NCI-H82 treated with DMSO at 0.1 percent for 48 hours (cell line): Measurements from ENCODE around the gene MINK1.

Experiments
- DNase-seq: peaks from one replicate; lab custom pipeline; 2025; ENCODE audit not compliant: unreplicated experiment; lab: John Stamatoyannopoulos, UW

The MINK1 gene

DNA sequence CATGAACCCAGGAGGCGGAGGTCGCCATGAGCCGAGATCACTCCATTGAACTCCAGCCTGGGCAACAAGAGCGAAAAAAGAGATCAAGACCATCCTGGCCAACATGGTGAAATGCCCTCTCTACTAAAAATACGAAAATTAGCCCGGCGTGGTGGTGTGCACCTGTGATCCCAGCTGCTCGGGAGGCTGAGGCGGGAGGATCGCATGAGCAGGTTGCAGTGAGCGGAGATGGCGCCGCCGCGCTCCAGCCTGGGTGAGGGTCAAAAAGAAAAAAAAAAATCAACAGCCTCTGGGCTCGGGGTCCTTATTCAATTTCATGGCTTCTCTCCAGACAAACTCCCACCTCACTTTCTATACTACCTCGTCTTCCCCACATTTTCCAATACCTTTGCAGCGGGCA lies 95.7 kb downstream of the MINK1 start:
- no peak for DNase-seq

DNA sequence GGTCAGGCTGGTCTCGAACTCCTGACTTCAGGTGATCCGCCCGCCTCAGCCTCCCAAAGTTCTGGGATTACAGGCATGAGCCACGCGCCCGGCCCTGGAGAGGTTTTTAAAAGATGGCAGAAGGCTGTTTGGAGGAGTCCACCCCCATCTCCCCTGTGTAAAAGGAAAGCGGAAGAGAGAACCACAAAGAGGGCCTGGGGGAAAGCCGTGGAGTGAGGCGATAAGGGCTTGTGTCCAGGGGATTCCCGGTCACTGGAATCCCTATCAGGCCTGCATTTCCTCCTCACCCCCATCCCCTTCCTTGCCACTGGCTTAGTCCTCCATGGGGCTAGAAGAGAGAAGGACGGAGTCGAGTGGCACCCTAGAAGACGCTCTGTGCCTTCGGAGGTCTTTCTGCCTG lies 98.8 kb downstream of the MINK1 start, which contains the start of gene GP1BA:
GP1BA (plus strand) TSS at position 315 of the 400 bp plus-strand sequence. CDS start 328 bp downstream, outside the sequence.
- no peak for DNase-seq

DNA sequence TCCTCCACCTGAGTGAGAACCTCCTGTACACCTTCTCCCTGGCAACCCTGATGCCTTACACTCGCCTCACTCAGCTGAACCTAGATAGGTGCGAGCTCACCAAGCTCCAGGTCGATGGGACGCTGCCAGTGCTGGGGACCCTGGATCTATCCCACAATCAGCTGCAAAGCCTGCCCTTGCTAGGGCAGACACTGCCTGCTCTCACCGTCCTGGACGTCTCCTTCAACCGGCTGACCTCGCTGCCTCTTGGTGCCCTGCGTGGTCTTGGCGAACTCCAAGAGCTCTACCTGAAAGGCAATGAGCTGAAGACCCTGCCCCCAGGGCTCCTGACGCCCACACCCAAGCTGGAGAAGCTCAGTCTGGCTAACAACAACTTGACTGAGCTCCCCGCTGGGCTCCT lies 99.6 kb downstream of the MINK1 start:
- DNase-seq: no peak

GRCh38 chr17:4933646-4934045 lies 100.5 kb downstream of the MINK1 start:
- no peak for DNase-seq

DNA sequence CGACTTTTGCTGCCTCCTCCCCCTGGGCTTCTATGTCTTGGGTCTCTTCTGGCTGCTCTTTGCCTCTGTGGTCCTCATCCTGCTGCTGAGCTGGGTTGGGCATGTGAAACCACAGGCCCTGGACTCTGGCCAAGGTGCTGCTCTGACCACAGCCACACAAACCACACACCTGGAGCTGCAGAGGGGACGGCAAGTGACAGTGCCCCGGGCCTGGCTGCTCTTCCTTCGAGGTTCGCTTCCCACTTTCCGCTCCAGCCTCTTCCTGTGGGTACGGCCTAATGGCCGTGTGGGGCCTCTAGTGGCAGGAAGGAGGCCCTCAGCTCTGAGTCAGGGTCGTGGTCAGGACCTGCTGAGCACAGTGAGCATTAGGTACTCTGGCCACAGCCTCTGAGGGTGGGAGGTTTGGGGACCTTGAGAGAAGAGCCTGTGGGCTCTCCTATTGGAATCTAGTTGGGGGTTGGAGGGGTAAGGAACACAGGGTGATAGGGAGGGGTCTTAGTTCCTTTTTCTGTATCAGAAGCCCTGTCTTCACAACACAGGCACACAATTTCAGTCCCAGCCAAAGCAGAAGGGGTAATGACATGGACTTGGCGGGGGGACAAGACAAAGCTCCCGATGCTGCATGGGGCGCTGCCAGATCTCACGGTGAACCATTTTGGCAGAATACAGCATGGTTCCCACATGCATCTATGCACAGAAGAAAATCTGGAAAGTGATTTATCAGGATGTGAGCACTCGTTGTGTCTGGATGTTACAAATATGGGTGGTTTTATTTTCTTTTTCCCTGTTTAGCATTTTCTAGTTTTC lies 101.2 kb downstream of the MINK1 start:
- no peak for DNase-seq

GRCh38 chr17:4935650-4936049 lies 102.5 kb downstream of the MINK1 start:
- DNase-seq: no peak

DNA sequence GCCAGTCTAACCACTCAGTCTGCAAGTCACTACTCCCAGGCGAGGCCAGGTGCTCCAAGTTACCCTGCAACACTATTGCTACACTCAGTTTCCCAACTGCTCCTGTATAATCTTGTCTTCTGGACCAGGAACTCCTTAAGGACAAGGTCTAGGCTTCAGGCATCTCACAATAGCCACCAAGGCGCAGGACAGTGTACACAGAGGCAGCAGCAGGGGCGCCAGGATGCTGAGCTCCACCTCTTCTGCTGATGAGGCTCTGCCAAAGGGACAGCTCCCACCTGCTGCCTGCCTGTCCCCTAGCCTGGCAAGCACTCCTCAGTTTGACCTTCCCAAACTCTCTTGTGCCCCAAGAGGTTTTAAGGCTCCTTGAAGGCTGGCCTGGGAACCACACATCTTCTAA lies 103.3 kb downstream of the MINK1 start:
- no peak for DNase-seq

- no peak for DNase-seq
Measured at GRCh38 chr17:4937553-4937952, 104.4 kb downstream of the MINK1 start.

DNA sequence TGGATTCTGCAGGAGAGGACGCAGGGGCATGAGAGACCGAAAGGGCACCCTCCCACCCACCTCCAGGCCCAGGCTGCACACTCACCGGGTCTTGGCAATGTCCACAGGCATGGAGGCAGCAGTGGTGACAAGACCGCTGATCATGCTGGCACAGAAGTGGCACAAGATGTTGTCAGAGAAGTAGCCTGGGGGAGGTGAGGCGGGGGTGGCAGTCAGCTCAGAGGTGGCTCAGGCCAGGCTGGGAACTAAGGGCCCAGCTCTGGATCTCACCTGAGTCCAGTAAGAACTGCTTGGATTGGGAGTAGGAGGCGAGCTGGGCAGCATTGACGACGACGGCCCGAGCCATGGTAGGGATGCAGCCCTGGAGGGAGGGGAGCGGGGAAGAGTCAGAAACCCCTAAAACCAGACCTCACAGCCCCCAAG lies 104.9 kb downstream of the MINK1 start:
- DNase-seq: no peak

GRCh38 chr17:4938688-4939545 lies 105.8 kb downstream of the MINK1 start:
- DNase-seq: no peak

DNA sequence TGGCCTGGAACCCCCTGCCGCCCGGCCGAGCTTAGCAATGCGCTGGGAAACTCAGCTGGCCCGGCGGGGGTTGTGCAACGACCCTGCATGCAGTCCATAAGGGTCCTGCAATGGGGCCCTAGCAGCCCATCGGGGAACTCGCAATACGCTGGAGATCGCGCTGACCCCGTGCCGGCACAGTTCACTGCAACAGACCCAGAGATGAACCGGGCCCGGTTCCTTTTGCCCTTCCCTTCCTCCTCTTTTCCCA lies 106.3 kb downstream of the MINK1 start:
- no peak for DNase-seq

DNA sequence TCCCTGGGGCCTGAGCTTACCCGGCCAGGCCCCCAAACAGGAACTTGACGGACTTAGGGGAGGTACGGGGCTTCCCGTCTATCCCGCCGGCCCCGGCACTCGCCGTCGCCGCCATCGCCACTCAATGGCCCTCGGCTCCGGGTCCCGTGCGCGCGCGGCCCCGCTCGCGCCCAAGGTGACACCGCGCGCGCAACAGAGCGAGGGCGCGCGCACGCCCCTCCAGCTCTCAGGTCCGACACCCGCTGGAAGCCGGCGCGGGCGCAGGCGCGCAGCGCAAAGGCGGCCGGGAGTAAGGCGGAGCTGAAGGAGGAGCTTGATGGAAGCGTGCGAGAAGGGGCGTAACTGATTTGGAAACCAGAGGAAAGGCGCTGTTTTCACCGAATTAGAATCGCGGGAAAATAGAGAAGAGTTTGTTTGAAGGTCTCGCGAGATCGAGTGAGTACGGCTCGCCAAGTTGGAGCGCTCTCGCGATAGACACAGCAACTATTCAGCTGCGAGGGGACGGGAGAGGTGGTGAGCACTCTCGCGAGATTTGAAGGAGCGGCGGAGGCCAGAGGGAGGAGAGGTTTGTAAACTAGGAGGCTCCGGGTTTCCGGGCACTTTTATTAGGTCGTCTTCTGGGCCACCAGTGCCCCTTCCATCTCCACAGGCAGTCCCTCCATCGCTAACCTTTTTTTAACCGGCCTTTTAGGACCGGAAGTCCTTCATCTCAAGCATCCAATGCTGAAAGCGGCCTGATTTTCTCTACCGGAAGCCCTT lies 106.8 kb downstream of the MINK1 start, which contains the start of the genes RNF167 and SLC25A11:
RNF167 (plus strand) TSS at position 473 of the 759 bp plus-strand sequence. CDS start 642 bp downstream, outside the sequence.
SLC25A11 (minus strand) TSS at position 251 of the 759 bp plus-strand sequence; CDS start at position 115, 136 bp downstream.
- peak; percentile 97 for DNase-seq

DNA sequence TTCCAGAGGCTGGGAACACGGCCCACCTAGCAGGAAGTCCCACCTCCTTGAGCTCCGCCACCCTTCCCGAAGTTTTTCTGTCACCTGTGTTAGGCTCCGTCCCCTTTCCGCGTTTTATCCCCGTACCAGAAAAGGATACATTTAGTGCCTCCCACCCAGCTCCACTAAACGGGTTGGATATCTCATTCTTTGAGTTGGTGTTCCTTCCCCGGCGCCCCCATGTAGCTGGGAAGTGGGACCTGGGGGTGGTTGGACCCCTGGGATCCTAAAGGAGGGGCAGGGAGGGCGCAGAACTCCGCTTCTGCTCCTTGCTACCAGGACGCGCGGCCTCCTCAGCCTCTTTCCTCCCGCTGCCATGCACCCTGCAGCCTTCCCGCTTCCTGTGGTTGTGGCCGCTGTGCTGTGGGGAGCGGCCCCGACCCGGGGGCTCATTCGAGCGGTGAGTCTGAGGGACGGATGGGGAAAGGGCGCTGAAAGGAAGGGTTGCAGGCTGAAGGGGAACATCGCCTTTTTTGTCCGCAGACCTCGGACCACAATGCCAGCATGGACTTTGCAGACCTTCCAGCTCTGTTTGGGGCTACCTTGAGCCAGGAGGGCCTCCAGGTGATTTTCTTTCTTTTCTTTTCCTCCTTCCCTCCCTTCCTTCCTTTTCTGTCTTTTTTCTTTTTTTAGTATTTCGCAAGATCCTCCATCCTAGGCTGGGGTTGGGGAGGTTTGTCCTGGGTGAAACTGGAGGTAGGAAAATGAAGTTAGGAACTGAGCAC lies 107.6 kb downstream of the MINK1 start:
- DNase-seq: no peak

- no peak for DNase-seq
Measured at GRCh38 chr17:4941319-4941610, 108.1 kb downstream of the MINK1 start.

DNA sequence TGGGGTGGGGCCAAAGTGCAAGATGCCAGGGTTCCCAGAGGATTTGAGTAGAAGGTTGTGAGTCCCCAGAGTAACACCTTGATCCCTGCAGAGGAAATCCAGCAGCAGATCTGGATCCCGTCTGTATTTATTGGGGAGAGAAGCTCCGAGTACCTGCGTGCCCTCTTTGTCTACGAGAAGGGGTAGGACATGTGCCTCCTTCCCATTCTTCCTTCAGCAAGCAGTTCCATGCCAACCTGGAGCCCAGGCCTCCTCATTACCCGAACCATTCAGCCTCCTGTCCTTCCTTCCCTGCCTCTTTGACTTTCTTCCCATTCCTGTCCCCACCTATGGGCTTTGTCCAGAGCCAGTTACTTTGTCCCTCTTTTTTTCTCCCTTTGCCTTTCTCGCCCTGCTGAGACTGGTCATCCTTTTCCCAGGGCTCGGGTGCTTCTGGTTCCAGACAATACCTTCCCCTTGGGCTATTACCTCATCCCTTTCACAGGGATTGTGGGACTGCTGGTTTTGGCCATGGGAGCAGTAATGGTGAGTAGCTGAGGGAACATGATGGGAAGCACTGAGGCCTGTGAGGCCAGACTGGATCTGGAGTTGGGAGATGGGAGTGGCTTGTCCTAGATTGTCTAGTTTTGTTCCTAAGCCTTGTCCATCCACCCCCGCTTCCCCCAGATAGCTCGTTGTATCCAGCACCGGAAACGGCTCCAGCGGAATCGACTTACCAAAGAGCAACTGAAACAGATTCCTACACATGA lies 109.8 kb downstream of the MINK1 start:
- DNase-seq: no peak

DNA sequence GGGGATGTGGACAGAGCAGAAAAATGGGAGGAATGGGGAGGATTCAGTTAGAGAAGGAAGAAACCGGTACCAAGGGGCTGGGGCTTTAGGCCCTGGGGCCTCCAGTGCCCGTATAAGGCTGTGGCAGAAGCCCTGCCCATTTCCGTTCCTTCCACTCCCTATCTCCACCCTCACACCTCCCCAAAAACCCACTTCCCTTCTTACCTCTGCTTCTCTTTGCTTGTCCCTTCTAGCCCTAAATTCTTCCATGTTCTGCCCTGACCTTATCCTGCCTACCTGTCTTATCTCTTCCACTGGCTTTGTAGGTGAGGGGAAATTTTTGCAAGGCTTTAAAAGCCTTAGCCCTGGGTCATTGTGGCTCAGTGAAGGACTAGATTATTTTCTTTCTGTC lies 111.0 kb downstream of the MINK1 start:
- DNase-seq: no peak

- no peak for DNase-seq
Measured at GRCh38 chr17:4944554-4945175, 111.5 kb downstream of the MINK1 start.

- no peak for DNase-seq
Measured at GRCh38 chr17:4945176-4945943, 112.2 kb downstream of the MINK1 start.

GRCh38 chr17:4945944-4946280 lies 112.8 kb downstream of the MINK1 start:
- no peak for DNase-seq
